HUES64 (cell line): ENCODE data around the gene TNFSF15.
"Not testable (repeated sequence)": the region's sequence is repeated elsewhere in the genome, so short reads cannot be mapped to it uniquely, and the experiment has no call there.

ENCODE experiments used
- H3K27ac ChIP-seq: 2 replicates; pipeline ENCODE4 v1.7.0; 2013; ENCODE audit warnings: low read depth, low read length, inconsistent platforms
- H3K27me3 ChIP-seq: 2 replicates; pipeline ENCODE4 v1.6.1; 2013; ENCODE audit warnings: mild to moderate bottlenecking, low read length; ENCODE audit not compliant: insufficient read depth
- H3K36me3 ChIP-seq: 2 replicates; pipeline ENCODE4 v1.6.1; 2013; ENCODE audit warnings: mild to moderate bottlenecking, low read length; ENCODE audit not compliant: insufficient read depth
- H3K4me1 ChIP-seq: 2 replicates; pipeline ENCODE4 v1.6.1; 2013; ENCODE audit warnings: mild to moderate bottlenecking, low read length, moderate library complexity; ENCODE audit not compliant: insufficient read depth
- H3K4me3 ChIP-seq: 2 replicates; pipeline ENCODE4 v1.5.1; 2013; ENCODE audit warnings: mild to moderate bottlenecking, low read length, moderate library complexity
- H3K9ac ChIP-seq: 2 replicates; pipeline ENCODE4 v1.6.1; 2013; ENCODE audit warnings: mild to moderate bottlenecking, low read depth, low read length
- H3K9me3 ChIP-seq: 2 replicates; pipeline ENCODE4 v1.6.1; 2013; ENCODE audit warnings: low read depth, low read length; ENCODE audit not compliant: insufficient read depth
- WGBS: fragments of 150-250, 120-280 bp; methylation state at CpG from one replicate; pipeline ENCODE4 v1.1.7; 2013; ENCODE audit warnings: missing lambda C conversion rate; 5-methylcytosine and 5-hydroxymethylcytosine counted together

Gene TNFSF15

DNA sequence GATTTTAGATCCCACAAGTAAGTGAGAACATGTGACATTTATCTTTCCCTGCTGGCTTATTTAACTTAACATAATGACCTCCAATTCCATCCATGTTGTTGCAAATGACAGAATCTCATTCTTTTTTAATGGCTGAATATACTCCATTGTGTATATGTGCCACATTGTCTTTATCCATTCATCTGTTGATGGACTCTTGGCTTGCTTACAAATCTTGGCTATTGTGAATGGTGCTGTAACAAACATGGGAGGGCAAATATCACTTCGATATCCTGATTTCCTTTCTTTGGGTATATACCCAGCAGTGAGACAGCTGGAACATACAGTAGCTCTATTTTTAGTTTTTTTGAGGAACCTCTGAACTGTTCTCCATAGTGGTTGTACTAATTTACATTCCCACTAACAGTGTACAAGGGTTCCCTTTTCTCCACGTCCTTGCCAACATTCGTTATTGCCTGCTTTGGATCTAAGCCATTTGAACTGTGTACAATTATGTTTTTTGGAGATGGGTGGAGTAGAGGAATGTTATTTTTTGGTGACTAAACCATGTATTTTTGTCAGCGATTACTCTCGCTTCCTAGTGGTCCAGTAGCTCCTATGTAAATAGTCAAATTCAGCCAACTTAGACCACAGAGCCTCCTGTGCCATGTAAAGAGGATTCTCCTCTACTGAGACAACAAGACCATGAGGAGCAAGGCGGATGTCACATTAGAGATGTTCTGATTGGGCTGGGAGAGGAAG, 60.6 kb downstream of the TNFSF15 start:
- no peaks in the 10 kb centered on the region; the same call in 1 of the 2 replicates for H3K27me3 ChIP-seq
- no peak overlapping the region for H3K4me3 ChIP-seq
- no peak overlapping the region for H3K9ac ChIP-seq
- no peaks in the 10 kb centered on the region for H3K9me3 ChIP-seq
- H3K27ac ChIP-seq = no peak overlapping the region
- no peaks in the 10 kb centered on the region for H3K4me1 ChIP-seq
- H3K36me3 ChIP-seq = no peaks in the 10 kb centered on the region
- 97% methylated on average over 6 of the region's 6 CpGs for WGBS

DNA sequence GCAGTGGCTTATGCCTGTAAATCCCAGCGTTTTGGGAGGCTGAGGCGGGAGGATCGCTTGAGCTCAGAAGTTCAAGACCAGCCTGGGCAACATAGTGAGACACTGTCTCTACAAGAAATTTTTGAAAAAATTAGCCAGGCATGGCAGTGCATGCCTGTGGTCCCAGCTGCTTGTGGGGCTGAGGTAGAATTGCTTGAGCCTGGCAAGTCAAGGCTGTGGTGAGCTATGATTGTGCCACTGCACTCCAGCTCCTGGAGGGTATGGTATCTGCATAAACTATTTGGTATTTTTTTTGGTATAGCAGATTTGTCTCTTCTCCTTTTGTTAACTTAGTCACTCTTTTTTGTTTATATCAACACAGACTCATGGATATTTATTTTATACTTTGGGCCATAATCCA, 62.4 kb downstream of the TNFSF15 start:
- Histone ChIP-seq H3K9ac (no peak overlapping the region), H3K4me1 (no peaks in the 10 kb centered on the region), H3K4me3 (no peak overlapping the region), H3K9me3 (no peaks in the 10 kb centered on the region), H3K27ac (no peak overlapping the region), H3K36me3 (no peaks in the 10 kb centered on the region), H3K27me3 (no peaks in the 10 kb centered on the region; the same call in 1 of the 2 replicates)
- 94% methylated on average over 3 of the region's 3 CpGs for WGBS

DNA sequence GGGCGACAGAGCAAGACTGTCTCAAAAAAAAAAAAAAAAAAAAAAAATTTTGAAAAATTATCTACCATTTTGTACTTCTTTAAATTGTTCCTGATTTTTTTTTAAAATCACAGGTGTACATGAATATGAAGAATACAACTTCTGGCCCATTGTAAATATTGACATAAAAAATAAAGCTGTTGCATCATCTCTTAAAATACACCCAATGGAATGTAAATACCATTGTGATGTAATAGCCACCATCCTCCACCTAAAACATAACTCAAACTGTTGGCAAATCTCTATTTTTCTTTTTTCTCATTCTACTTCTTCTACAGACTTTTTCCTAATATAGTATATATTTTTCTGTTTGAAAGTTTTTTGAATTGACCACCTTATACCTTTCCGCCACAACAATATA, 62.9 kb downstream of the TNFSF15 start:
- H3K4me1 ChIP-seq = no peaks in the 10 kb centered on the region
- no peak overlapping the region for H3K9ac ChIP-seq
- H3K4me3 ChIP-seq = no peak overlapping the region
- no peak overlapping the region for H3K27ac ChIP-seq
- H3K36me3 ChIP-seq = no peaks in the 10 kb centered on the region
- no peaks in the 10 kb centered on the region for H3K9me3 ChIP-seq
- no peaks in the 10 kb centered on the region; the same call in 1 of the 2 replicates for H3K27me3 ChIP-seq
- WGBS = no CpG with 5 or more reads among the region's 2 CpGs

DNA sequence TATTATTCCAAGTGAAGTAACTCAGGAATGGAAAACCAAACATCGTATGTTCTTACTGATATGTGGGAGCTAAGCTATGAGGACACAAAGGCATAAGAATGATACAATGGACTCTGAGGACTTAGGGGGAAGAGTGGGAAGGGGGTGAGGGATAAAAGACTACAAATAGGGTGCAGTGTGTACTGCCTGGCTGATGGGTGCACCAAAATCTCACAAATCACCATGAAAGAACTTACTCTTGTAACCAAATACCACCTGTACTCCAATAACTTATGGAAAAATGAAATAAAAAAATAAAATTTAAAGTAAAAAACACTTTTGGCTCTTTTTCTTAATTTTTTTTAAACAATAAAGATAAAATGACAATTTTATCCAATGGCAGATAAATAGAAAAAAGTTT, 64.3 kb downstream of the TNFSF15 start:
- H3K4me3 ChIP-seq, H3K4me1 ChIP-seq, H3K36me3 ChIP-seq, H3K27me3 ChIP-seq, H3K9ac ChIP-seq, H3K27ac ChIP-seq, H3K9me3 ChIP-seq: not testable (repeated sequence)
- 91% methylated on average over 1 of the region's 1 CpG for WGBS

DNA sequence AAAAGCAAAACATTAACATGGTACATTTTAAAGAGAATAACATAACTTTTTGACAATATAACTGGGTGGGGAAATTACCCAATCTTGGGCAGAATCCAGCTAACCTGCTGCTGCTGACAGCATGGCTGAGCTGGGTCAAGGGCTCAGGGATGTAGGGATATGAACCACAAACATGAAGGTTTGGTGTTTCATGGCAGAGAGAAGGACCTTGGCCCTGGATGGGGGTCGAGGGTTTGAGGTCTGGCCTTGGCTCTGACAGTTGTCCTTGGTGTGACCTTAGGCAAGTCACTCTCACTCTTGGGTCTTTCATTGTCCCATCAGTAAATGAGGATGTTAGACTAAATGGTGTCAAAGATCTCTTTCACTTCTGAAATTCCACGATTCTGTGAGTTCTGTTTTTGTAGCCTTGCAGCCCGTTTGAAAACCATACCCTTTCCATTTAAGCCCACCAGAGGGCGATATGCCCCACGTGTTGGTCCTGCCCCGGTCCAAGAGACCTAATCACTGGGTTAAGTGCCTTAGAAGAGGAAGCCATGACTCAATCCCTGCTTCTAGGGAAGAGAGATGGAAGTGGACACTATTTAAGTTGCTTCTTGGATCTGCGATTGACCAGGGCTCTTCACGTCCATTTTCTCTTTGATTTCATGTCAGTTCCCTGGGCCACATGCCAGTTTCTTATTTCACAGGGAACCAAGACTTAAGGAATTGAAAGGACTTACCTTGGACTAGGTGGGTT, 67.1 kb downstream of the TNFSF15 start:
- WGBS = 41% methylated on average over 8 of the region's 8 CpGs
- Histone ChIP-seq H3K36me3 (no peaks in the 10 kb centered on the region), H3K27ac (no peak overlapping the region), H3K9ac (no peak overlapping the region), H3K4me1 (no peaks in the 10 kb centered on the region), H3K27me3 (no peaks in the 10 kb centered on the region; the same call in 1 of the 2 replicates), H3K4me3 (no peak overlapping the region), H3K9me3 (no peaks in the 10 kb centered on the region)

DNA sequence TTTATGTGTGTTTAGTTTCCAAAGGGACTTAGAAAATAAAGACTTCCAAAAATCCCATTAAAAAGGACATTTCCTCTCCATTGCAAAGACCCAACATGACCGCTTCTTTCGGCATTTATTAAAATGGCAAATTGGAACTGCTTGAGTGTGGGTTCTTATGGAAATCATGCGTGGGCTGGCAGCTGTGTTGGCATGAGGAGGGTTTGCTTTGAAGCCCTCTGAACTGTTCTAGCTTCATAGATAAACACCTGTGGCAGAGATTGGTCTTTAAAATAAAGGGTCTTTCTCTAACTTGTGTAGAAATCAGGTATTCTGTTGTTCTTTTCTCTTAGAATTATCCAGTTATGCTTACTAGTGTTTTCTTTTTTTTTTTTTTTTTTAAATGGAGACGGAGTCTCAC, 68.0 kb downstream of the TNFSF15 start:
- H3K27ac ChIP-seq = no peak overlapping the region
- H3K4me1 ChIP-seq = no peaks in the 10 kb centered on the region
- H3K9ac ChIP-seq = no peak overlapping the region
- WGBS = 81% methylated on average over 4 of the region's 4 CpGs
- no peaks in the 10 kb centered on the region; the same call in 1 of the 2 replicates for H3K27me3 ChIP-seq
- H3K9me3 ChIP-seq = no peaks in the 10 kb centered on the region
- H3K4me3 ChIP-seq = no peak overlapping the region
- H3K36me3 ChIP-seq = no peaks in the 10 kb centered on the region

DNA sequence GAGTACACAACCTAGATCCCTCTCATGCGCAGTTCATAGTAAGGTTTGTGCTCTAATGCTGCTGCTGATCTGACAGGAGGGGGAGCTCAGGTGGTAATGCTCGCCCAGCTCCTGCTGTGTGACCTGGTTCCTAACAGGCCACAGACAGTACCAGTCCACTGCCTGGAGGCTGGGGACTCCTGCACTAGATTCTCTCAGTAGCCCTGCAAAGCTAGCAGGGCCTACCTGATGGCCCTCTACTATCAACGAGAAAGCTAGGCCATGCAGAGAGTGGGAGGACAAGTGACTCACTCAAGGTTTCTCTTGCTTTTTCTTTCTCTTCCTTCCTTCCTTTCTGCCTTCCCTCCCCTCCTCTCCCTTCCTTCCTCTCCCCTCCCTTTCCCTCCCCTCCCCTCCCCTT, 68.7 kb downstream of the TNFSF15 start:
- WGBS = 90% methylated on average over 3 of the region's 3 CpGs
- no peak overlapping the region for H3K9ac ChIP-seq
- no peaks in the 10 kb centered on the region for H3K9me3 ChIP-seq

DNA sequence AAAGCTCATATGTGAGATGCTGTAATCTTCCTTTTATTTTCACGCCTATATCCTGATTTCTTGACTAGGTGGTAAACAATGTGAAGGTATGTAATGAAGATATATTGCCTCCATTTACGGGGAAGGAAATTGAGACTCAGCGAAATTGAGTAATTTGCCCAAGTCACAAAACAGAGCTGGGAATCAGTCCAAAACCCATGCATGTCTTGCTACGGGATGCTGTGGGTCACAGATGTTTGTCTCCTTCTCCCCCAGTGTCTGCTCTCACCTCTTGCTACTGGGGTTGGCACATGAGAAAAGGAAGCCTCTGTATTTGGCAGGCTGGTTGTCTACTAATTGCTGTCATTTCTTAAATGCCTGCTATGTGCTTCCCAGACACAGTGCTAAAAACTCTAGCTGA, 70.1 kb downstream of the TNFSF15 start:
- Histone ChIP-seq H3K4me3 (no peak overlapping the region), H3K27me3 (no peaks in the 10 kb centered on the region; the same call in 1 of the 2 replicates), H3K27ac (no peak overlapping the region), H3K4me1 (no peaks in the 10 kb centered on the region), H3K36me3 (no peaks in the 10 kb centered on the region), H3K9ac (no peak overlapping the region), H3K9me3 (no peaks in the 10 kb centered on the region)
- WGBS = 92% methylated on average over 4 of the region's 4 CpGs

More for the DNA sequence above, 68.7 kb downstream of the TNFSF15 start:
- H3K27ac ChIP-seq = no peak overlapping the region
- no peaks in the 10 kb centered on the region; the same call in 1 of the 2 replicates for H3K27me3 ChIP-seq
- no peaks in the 10 kb centered on the region for H3K36me3 ChIP-seq
- no peaks in the 10 kb centered on the region for H3K4me1 ChIP-seq
- H3K4me3 ChIP-seq = no peak overlapping the region

DNA sequence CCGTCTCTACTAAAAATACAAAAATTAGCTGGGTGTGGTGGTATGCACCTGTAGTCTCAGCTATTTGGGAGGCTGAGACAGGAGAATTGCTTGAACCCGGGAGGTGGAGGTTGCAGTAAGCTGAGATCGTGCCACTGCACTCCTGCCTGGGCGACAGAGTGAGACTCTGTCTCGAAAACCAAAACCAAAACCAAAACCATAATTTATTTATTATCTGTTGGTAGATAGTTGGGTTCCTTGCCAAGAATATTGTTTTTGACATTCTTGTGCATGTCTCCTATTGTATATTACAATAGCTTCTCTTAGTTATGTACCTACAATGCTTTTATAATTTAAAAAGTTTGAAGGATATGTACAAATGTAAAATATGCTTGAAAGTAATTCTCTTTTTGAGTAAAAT, 70.7 kb downstream of the TNFSF15 start:
- WGBS = 100% methylated on average over 3 of the region's 5 CpGs
- not testable (repeated sequence) for H3K4me1 ChIP-seq, H3K9ac ChIP-seq, H3K36me3 ChIP-seq, H3K27ac ChIP-seq, H3K4me3 ChIP-seq, H3K27me3 ChIP-seq, H3K9me3 ChIP-seq
